ENCODE results near the gene SUPV3L1. TPM values are rescaled to one million over a fixed set of nuclear protein-coding genes. Genes with fewer than 3 reads are reported as not detected.

Gene SUPV3L1
- polyA plus RNA-seq, 1 donor: 29.4 TPM

DNA sequence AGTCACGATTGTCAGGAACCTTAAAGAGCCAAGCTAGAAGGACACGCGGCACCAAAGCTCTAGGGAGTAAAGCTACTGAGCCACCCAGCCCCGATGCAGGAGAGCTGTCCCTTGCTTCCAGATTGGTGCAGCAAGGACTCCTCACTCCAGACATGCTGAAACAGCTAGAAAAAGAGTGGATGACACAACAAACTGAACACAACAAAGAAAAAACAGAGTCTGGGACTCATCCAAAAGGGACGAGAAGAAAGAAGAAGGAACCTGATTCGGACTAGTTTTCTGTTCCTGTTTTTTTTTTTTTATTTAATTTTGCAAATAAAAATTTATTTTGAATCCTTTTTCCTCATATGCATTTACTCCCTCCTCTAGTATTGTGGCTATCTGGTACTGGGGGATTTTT, 28.7 kb downstream of the SUPV3L1 start:
- no peak for DNase-seq

DNA sequence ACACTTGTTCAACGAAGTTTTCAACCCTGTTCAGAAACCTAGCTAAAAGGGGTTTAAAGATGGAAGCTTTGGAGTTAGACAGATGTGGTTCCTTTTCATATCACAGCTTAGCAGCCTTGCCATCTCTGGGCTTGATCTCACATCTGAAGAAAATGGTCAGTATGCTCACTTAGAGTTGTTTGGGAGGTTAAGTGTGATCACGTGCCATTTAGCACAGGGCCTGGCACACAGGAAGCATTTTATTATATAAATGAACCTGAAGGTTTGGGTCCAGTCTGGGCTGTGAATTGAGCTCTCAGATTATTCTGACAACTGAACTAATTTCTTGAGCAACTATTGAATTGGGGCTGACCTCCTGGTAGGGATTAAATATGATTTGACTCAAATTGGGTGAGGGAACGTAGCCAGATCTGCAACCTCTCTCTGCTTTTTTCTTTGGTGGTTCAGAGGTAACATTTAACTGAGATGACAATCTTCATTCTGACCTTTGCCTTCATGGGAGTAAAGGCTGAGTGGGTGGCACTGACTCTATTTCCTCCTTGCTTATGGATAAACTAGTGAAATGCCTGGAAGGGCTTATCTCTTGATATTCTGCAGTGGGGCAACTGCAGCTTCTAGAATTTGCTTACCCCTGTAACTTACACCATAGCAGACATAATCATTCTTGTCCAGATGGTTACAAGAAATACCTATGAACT, 29.9 kb downstream of the SUPV3L1 start:
- DNase-seq: no peak

GRCh38 chr10:69211104-69211503, 31.1 kb downstream of the SUPV3L1 start:
- DNase-seq: no peak

- no peak for DNase-seq
Measured at GRCh38 chr10:69211524-69211923, 31.5 kb downstream of the SUPV3L1 start.

DNA sequence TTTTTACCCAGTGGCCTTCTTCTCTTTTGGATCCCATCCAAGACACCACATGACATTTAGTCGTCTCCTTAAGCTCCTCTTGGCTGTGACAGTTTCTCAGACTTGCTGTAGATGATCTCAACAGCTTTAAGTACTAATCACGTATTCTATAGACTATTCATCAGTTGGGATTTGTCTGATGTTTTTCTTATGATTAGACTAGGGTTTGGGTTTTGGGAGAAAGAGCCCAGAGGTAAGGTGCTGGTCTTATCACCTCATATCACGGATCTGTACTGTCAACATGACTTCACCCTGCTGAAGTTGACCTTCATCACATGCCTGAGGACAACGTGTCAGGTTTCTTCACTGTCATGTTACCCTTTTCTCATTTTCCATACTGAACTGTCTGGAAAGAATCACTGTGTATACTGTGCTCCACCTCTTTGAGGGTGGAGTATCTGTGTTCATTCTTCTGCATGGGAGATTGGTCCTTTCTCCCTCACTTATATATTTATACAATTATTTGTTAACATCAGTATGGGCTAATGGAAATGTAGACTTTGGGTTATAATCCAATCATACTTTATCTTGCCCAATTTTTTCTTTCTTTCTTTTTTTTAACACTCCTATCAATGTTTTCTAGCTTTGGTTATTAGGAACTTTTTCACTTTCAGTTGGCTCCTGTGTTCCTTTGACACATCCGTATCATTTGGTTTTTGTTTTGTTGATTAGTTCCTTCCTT, 33.7 kb downstream of the SUPV3L1 start:
- DNase-seq: no peak

GRCh38 chr10:69214666-69215131, 34.7 kb downstream of the SUPV3L1 start:
- no peak for DNase-seq

DNA sequence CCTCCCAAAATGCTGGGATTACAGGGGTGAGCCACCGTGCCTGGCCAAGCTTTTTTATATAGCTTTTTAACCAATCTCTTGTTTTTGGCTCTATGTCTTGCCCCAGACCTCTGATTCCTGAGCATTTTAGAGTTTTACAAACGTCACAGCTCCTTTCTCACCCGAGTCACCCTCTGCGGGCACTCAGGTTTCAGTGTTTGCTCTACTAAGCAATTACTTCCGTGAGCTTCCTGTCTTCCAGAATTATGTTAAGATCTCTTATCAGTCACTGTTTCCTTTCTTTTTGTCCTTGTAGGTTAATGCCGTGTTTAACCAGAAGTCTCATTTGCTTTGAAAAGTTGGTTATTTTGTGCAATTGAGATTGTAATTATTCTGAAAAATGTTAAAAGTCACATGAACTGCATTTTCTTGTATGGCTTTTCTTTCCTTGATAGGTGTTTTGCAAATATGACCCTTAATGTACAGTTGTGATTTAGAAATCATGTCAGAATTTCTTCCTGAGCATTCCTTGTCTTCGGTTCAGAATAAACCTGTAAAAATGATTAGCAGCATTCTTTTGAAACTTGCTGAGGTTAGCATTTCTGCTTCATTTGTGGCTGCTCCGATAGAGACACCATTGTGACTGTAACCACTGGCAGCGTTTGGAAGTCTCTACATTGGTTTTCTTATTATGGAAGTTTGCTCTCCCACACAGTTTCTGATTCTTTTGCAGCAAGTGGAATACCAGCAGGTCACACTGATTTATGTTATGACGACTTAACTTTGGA, 35.6 kb downstream of the SUPV3L1 start:
- DNase-seq: no peak

GRCh38 chr10:69216577-69217118, 36.6 kb downstream of the SUPV3L1 start:
- DNase-seq: no peak

DNA sequence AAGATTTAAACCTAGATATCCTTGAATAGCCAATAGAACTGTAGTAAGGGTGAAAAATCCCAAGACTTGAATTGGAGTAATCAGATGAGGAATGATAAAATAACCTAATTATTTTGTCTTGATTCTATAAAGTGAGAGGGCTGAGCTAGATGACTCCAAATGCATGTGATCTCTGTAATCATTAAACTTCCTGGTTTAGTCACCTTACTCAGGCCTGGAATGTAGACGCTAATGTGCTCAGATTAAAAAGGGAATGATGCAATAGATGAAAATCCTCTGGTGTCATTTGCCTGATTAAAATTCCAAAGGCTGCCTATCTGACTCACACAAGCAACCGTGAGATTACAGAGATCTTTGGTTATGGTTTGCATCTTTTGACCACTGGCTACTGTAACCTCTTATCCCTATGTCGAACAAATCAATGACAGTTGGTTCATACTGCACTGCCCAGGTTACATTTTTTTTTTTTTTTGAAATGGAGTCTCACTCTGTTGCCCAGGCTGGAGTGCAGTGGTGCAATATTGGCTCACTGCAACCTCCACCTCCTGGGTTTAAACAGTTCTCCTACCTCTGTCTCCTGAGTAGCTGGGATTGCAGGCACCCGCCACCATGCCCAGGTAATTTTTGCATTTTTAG, 37.2 kb downstream of the SUPV3L1 start:
- DNase-seq: no peak

- no peak for DNase-seq
Measured at GRCh38 chr10:69218831-69219230, 38.8 kb downstream of the SUPV3L1 start.

DNA sequence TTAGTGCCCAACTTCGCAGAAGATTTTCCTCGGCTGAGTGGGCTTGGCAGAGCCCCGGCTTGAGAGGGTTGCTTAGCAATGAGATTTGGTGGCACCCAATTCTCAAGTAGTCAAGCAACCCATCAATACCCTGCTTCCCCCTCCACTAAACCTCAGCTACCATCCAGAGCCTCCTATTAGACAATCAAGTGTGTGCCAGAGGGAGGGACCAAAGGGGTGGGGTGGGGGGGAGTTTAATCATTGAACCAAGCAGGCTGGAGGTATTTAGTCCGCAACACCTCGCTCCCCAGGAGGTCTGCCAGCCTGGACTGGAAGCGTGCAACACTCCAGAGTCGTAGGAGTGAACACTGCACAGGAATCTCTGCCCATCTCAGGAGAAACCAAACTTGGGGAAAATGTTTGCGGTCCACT, 40.0 kb downstream of the SUPV3L1 start, which contains the start of gene HKDC1:
TSS of gene HKDC1 (plus strand) at position 292 of the 411 bp plus-strand sequence. CDS start at position 396, 104 bp downstream.
- DNase-seq: no peak

DNA sequence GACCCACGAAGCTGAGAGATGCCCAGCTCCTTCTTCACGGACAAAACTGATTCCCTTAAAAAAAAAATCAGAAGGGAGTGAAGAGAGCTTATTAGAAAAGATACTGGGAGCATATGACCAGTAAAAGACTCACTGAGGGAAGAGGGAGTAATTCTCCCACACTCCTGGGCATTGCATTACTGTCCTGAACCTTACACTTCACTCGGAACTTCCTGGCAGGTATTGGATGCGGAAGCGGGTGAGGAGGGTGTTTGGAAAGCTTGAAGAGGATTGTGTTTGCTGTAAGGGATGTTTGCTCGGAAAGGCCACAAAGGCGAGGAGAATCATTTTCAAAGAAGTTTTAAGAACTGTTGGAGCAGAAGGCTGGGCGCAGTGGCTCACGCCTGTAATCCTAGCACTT, 40.5 kb downstream of the SUPV3L1 start:
- no peak for DNase-seq

DNA sequence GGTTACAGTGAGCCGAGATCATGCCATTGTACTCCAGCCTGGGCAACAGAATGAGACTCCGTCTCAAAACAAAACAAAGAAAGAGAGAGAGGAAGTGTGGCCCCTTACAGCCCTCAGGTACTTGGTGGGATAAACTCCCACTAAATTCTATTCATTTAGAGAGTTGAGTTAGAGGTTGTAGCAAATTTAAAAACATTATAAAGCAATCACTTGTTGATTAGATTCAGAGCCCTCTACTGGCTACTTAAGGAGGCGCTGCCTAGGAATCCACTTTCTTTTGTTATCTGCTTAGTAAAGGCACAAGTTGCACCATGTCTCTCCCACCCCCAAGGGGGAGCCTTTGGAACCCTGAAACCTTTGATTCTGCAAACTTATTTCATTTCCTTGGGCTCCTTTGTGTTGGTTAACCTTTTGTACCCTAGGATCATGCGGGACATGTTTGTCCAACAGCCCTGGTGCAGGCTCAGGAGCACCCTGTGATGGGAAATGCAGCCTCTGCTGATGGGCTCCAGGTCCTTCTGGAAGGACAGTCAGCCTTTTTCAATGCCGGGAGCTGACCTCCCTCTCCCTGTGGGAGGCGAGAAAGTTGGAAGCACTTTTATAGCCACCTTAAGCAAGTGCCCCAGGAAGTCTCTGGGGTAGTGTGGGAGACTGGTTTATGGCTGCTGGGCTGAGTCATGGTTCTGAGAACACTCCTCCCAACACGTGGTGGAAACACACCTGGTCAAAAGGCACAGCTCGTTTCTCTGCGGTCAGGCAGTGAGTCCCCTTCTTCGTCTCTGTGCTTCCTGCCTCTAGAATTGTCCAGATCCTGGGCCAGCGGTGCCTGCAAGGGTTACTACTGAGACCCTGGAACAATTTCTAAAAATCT, 42.4 kb downstream of the SUPV3L1 start:
- no peak for DNase-seq

GRCh38 chr10:69223028-69223342, 43.0 kb downstream of the SUPV3L1 start:
- no peak for DNase-seq

DNA sequence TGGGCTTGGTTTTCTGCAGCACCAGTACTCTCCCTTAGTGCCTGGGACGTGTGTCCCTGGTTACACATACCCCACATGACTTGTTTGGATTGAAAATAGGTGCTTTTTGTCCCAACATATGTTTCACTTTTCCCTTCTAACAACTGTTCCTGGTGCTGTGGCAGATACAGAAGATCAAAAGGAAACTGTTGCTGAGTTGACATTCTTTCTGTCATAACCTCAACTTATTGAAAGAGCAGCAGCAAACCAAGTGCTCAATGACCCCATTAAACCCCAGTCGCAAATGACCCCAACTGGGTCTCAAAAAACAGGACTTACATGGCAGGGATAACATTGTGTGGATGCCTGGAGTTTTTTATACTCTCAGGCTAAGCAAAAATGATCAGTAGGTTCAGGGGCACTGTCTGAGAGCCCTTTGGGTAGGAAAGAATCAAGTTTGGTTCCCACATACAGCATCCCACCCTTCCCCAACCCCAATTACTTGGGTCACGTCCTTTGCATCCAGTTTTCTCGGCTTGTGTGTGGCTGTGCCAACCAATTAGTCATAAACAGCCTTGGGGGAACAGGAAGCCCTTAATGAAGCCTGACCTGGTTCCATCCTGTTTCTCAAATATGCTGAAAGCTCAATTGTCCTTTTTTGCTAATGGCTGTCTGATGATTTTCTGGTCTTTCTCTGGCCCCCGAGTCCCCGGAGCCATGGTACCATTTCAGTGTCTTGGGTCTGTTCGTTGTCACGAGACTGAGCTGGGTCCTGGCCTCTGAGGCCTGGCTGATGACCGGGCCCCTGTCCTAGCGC, 45.0 kb downstream of the SUPV3L1 start:
- no peak for DNase-seq

DNA sequence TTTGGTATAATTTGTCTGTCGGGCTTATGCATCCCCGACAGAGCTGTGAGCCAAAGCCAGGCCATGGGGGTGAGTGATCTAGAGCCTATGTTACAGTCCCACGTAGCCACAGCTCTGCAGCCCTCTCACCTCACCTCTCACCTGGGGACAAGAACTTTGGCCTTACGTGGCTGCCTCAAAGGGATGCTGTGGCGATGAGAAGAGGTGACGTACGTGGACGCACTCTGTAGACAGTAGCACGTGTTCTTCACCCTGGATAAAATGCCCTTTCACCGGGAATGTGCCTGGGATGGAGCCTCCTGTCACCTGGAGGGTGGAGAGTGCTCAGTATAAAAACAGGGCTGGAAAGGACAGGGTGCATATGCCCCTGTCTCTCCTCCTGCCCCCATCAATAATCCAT, 45.6 kb downstream of the SUPV3L1 start:
- DNase-seq: no peak

DNA sequence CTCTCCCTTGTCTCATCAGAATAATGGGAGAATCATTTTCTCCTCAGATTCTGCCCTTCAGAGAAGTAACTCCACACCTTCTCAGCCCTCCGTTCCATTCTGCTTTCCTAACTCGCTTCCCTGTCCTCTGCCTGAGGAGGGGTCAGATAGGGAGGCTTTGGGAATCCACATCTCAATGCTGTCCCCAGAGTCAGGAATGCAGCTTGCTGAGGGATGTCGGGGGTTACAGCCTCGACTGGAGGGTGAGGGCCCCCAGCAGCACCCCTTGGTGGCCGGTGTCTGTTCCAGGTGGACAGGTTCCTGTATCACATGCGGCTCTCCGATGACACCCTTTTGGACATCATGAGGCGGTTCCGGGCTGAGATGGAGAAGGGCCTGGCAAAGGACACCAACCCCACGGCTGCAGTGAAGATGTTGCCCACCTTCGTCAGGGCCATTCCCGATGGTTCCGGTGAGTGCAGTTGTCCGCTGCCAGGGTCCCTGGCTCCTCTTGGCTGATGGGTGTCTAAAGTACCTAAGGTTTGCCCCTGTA, 47.0 kb downstream of the SUPV3L1 start:
- DNase-seq: no peak

DNA sequence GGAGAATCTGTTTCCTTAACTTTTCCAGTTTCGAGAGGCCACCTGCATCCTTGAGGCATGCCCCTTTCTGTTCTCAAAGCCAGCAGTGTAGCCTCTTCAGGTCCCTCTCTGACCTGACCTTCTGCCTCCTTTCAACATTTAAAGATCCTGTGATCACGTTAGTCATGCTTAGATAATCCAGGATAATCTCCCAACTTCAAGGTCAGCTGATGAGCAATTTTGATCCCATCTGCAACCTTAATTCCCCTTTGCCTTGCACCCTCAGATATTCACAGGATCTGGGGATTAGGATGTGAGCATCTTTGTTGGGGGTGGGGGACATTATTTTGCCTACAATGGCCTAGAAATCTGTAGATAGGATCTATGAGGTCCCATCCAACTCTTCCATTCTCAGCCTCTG, 48.1 kb downstream of the SUPV3L1 start:
- DNase-seq: no peak

- no peak for DNase-seq
Measured at GRCh38 chr10:69229616-69229916, 49.5 kb downstream of the SUPV3L1 start.

DNA sequence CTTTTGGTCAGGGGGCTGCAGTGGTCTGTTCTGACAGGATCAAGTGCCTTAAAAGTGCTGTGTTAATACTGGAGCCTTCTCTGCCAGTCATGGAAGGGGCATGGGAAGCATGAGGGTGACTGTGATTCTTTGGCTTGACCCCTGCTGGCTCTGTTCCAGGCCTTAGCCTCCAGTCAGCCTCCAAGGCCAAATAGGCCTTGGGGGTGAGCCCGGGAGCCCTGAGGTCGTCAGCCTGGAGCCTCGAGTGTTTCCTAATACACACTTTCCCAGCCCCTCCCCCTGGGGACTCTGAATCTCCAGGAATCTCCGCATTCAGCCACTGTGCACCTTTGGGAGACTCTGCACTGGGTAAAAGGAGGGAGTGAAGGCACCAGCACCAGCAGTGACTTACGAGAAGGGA, 50.1 kb downstream of the SUPV3L1 start:
- no peak for DNase-seq

DNA sequence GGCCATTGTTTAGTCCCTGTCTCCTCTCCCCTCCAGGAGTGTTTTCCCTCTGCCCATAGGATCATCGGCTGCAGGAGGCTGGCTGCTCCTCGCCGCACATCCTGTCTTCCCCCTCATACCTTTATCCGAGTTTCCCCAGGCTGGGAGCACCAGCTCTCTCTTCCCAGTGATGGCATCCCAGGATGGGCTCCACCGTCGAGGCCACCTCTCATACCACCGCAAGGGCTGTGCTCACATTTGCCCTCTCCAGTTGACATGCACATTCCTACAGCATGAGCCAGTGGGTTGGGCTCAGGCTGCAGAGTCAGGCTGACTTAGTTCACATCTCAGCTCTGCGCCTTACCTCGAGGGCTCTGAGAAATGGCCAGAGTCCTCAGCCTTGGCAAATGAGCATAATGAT, 52.2 kb downstream of the SUPV3L1 start:
- DNase-seq: no peak
